IPS DF 6.9 (cell line): ENCODE data around the gene RPP38.

Experiments used
- DNase-seq: peaks from one replicate; pipeline ENCODE4 v3.0.0-alpha.2; 2013; ENCODE audit warnings: low read depth, low spot score
- H3K27ac ChIP-seq: one replicate; pipeline ENCODE4 v1.5.1; 2013; ENCODE audit warnings: low read length, control low read depth
- H3K27me3 ChIP-seq: 2 replicates; pipeline ENCODE4 v1.6.1; 2013; ENCODE audit warnings: mild to moderate bottlenecking, low read length; ENCODE audit not compliant: control insufficient read depth, insufficient read depth
- H3K36me3 ChIP-seq: 2 replicates; pipeline ENCODE4 v1.6.1; 2013; ENCODE audit warnings: low read length; ENCODE audit not compliant: control insufficient read depth, insufficient read depth
- H3K4me1 ChIP-seq: 2 replicates; pipeline ENCODE4 v1.6.1; 2013; ENCODE audit warnings: low read length; ENCODE audit not compliant: control insufficient read depth, insufficient read depth
- H3K4me3 ChIP-seq: 2 replicates; pipeline ENCODE4 v1.5.1; 2013; ENCODE audit warnings: mild to moderate bottlenecking, low read length
- H3K9me3 ChIP-seq: 2 replicates; pipeline ENCODE4 v1.6.1; 2013; ENCODE audit warnings: low read length, inconsistent platforms; ENCODE audit not compliant: control insufficient read depth, insufficient read depth
- WGBS: extraction: QIAGEN DNeasy Blood & Tissue Kit; methylation state at CpG from one replicate; pipeline ENCODE4 v1.1.7; 2013; ENCODE audit warnings: mixed read lengths, missing lambda C conversion rate; ENCODE audit not compliant: insufficient read length, insufficient coverage; 5-methylcytosine and 5-hydroxymethylcytosine counted together

The RPP38 gene

DNA sequence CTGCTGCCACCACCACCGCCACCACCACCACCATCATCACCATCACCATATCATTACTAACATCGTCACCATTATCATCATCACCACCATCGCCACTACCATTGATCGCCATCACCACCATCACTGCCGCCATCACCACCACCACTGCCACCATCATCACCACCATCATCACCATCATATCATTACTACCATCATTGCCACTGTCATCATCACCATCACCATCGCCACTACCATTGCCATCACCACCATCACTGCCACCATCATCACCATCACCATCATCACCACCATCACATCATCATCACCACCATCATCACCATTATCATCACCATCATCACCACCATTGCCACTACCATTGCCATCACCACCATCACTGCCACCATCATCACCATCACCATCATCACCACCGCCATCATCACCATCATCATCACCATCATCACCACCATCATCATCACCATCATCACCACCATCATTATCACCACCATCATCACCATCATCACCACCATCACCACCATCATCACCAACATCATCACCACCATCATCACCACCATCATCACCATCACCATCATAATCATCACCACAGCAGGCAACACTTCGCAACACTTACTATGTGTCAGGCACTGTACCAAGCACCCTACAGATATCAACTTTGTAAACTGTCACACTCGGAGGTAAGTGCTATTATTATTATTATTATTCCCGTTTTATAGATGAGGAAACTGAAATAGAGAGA lies 52.1 kb downstream of the RPP38 start:
- H3K4me1 ChIP-seq: no peaks in the 10 kb centered on the region
- H3K4me3 ChIP-seq: no peak overlapping the region
- H3K36me3 ChIP-seq: no peaks in the 10 kb centered on the region
- WGBS: 100% methylated on average over 2 of the region's 10 CpGs
- DNase-seq: no peak
- no peaks in the 10 kb centered on the region for H3K27me3 ChIP-seq
- no peaks in the 10 kb centered on the region for H3K9me3 ChIP-seq
- no peak overlapping the region for H3K27ac ChIP-seq

DNA sequence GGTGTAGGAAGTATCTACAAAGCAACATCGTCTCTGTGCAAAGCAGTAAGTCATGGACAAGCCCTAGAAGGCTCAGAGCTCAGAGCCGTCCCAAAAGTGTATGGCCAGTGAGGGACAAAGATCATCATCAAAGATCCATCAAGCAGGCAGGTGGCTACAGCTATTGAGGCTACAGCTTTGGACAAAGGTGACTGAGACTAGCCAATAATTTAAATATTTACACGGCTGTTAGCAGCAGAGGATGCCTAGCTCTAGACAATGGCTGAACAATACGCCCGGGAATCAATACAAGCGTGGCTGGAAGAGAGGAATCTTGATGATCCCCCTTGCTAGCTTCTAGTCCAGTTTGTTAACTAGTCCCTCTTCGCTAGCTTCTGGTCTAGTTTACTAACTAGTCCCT lies 53.4 kb downstream of the RPP38 start:
- no peaks in the 10 kb centered on the region for H3K27me3 ChIP-seq
- no peak for DNase-seq
- H3K4me1 ChIP-seq: no peaks in the 10 kb centered on the region
- H3K4me3 ChIP-seq: no peak overlapping the region
- no peaks in the 10 kb centered on the region for H3K9me3 ChIP-seq
- H3K27ac ChIP-seq: no peak overlapping the region
- no peaks in the 10 kb centered on the region for H3K36me3 ChIP-seq
- WGBS: no CpG with 5 or more reads among the region's 7 CpGs

DNA sequence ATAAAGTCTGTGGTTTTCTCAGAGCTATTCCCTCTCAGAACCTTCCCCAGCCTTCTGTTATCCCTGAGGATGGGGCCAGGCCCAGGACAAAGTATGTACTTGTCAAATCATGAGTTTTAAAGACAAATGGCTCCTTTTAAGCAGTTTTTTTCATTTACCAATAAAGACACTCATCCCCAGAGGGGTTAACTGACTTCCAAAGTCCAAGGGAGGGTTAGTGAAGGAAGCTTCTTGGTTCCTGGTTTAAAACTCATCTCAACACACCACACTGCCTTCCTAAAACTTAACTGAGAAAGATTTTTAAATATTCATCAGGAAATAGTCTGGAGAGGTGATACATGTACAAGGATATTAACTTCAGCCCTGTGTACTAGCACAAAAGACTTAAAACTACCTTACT lies 55.4 kb downstream of the RPP38 start:
- H3K27ac ChIP-seq: no peak overlapping the region
- H3K4me3 ChIP-seq: no peak overlapping the region
- no peaks in the 10 kb centered on the region for H3K27me3 ChIP-seq
- DNase-seq: no peak
- H3K36me3 ChIP-seq: no peaks in the 10 kb centered on the region
- H3K9me3 ChIP-seq: no peaks in the 10 kb centered on the region
- no peaks in the 10 kb centered on the region for H3K4me1 ChIP-seq
